WTC11 (cell line): Measurements from ENCODE around the gene TMEM92.

Experiments
- E2F1 ChIP-seq: sonication (generic); formaldehyde crosslinking; IDR thresholded peaks from 2 replicates; pipeline ENCODE4 v1.8.0; 2022; ENCODE audit warnings: mild to moderate bottlenecking, missing genetic modification reagents
- ESRRA ChIP-seq: sonication (generic); formaldehyde crosslinking; IDR thresholded peaks from 2 replicates; pipeline ENCODE4 v1.8.1; 2022; ENCODE audit warnings: mild to moderate bottlenecking, missing genetic modification reagents, borderline replicate concordance
- GABPB1 ChIP-seq: sonication (generic); formaldehyde crosslinking; IDR thresholded peaks from 2 replicates; pipeline ENCODE4 v1.8.1; 2023; ENCODE audit warnings: mild to moderate bottlenecking, missing genetic modification reagents
- JUN ChIP-seq: sonication (generic); formaldehyde crosslinking; IDR thresholded peaks from 2 replicates; pipeline ENCODE4 v1.8.0; 2023; ENCODE audit warnings: mild to moderate bottlenecking, missing genetic modification reagents
- NR3C1 ChIP-seq: sonication (generic); formaldehyde crosslinking; conservative IDR thresholded peaks from 2 replicates; pipeline ENCODE4 v1.8.1; 2023; ENCODE audit warnings: low read depth, mild to moderate bottlenecking, missing genetic modification reagents
- ZNF532 ChIP-seq: fragments of 250-450 bp; sonication (Bioruptor Pico); IDR thresholded peaks from 2 replicates; pipeline ENCODE4 v1.9.0; 2021; ENCODE audit warnings: mild to moderate bottlenecking, borderline replicate concordance

- no peak for TF ChIP-seq ZNF532
- TF ChIP-seq GABPB1: no peak
- no peak for TF ChIP-seq JUN (CRISPR knock-in tag)
- TF ChIP-seq ESRRA: no peak
- no peak for TF ChIP-seq E2F1
- TF ChIP-seq NR3C1: no peak
These were observed 2.5 kb downstream of the TMEM92 start for GRCh38 chr17:50276588-50277356.
